ENCODE results near the gene APOL3. TPM values are rescaled to one million over a fixed set of nuclear protein-coding genes. Genes with fewer than 3 reads are reported as not detected.
"Not testable (repeated sequence)": the region's sequence is repeated elsewhere in the genome, so short reads cannot be mapped to it uniquely, and the experiment has no call there.

APOL3 gene
- total and polyA plus RNA-seq, 11 donors, result 16.9 to 103 (median 24.5) TPM

- 27 to 29% (median 27%) methylated on average over 46 to 50 of the region's 50 CpGs for WGBS, 4 donors
- no peaks in the 10 kb centered on the region for H3K36me3 ChIP-seq
- intact Hi-C loops (cut with DNase I), result loop anchor here (1.0 to 10.0 kb wide), 18 partner anchors 57 to 777 kb away; no protein-coding TSS in a partner anchor
- H3K27me3 ChIP-seq, result no peaks in the 10 kb centered on the region
- peaks cover 0 to 10% (median 2%) of the 10 kb centered on the region in 12 donors for H3K4me1 ChIP-seq
- peak; percentile 94 to 98 (median 97) for DNase-seq
- TF ChIP-seq, protein P1, sequence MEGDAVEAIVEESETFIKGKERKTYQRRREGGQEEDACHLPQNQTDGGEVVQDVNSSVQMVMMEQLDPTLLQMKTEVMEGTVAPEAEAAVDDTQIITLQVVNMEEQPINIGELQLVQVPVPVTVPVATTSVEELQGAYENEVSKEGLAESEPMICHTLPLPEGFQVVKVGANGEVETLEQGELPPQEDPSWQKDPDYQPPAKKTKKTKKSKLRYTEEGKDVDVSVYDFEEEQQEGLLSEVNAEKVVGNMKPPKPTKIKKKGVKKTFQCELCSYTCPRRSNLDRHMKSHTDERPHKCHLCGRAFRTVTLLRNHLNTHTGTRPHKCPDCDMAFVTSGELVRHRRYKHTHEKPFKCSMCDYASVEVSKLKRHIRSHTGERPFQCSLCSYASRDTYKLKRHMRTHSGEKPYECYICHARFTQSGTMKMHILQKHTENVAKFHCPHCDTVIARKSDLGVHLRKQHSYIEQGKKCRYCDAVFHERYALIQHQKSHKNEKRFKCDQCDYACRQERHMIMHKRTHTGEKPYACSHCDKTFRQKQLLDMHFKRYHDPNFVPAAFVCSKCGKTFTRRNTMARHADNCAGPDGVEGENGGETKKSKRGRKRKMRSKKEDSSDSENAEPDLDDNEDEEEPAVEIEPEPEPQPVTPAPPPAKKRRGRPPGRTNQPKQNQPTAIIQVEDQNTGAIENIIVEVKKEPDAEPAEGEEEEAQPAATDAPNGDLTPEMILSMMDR (IDR thresholded peaks at IDR 0.05), result peak; percentile 95 to 99 (median 98)
- peak in 1 of 2 donors; percentile 51 for TF ChIP-seq POLR2A (IDR thresholded peaks at IDR 0.05)
- H3K9me3 ChIP-seq, result peaks cover 0 to 5% (median 0%) of the 10 kb centered on the region in 12 donors
- peak overlapping the region; percentile 53 to 94 (median 86) for H3K27ac ChIP-seq
- H3K4me3 ChIP-seq, result peak overlapping the region in 10 of 12 donors; percentile 15 to 51 (median 37)
- ATAC-seq, result peak; percentile 96 to 99 (median 98)
Measured at GRCh38 chr22:36123673-36124630, 36.6 kb downstream of the APOL3 start.

- H3K27me3 ChIP-seq, H3K27ac ChIP-seq, ATAC-seq, H3K4me3 ChIP-seq, H3K36me3 ChIP-seq, DNase-seq, H3K9me3 ChIP-seq: not testable (repeated sequence)
- 78 to 88% (median 81%) methylated on average over 6 of the region's 6 CpGs for WGBS, 4 donors
- intact Hi-C loops (cut with DNase I), result loop anchor here (5.0 to 10.0 kb wide), 12 partner anchors 53 to 773 kb away; no protein-coding TSS in a partner anchor
- H3K4me1 ChIP-seq, result peaks cover 0 to 10% (median 4%) of the 10 kb centered on the region in 12 donors
Measured at GRCh38 chr22:36120621-36121351, 39.8 kb downstream of the APOL3 start.

GRCh38 chr22:36117053-36117554 is 43.5 kb downstream of the APOL3 start:
- H3K9me3 ChIP-seq, result no peaks in the 10 kb centered on the region
- TF ChIP-seq, protein P1 (IDR thresholded peaks at IDR 0.05), result no peak
- TF ChIP-seq POLR2A (IDR thresholded peaks at IDR 0.05), result no peak
- peak in 2 of 4 donors; percentile 29 to 39 for ATAC-seq
- H3K27ac ChIP-seq, result no peak overlapping the region
- intact Hi-C loops (cut with DNase I), result loop anchor here in 2 of 10 donors (5.0 kb wide), 2 partner anchors 175 to 190 kb away; no protein-coding TSS in a partner anchor
- DNase-seq, result no peak
- H3K27me3 ChIP-seq, result no peaks in the 10 kb centered on the region
- H3K4me1 ChIP-seq, result peaks cover 0 to 4% (median 0%) of the 10 kb centered on the region in 12 donors
- H3K36me3 ChIP-seq, result no peaks in the 10 kb centered on the region
- WGBS, 4 donors, result 49 to 64% (median 57%) methylated on average over 6 to 9 of the region's 9 CpGs
- H3K4me3 ChIP-seq, result no peak overlapping the region

GRCh38 chr22:36116127-36116526 is 44.4 kb downstream of the APOL3 start:
- WGBS, 4 donors, result 81 to 93% (median 88%) methylated on average over 2 of the region's 2 CpGs
- TF ChIP-seq POLR2A (IDR thresholded peaks at IDR 0.05), result no peak
- TF ChIP-seq, protein P1 (IDR thresholded peaks at IDR 0.05), result no peak
- Histone ChIP-seq H3K27me3 (no peaks in the 10 kb centered on the region), H3K36me3 (no peaks in the 10 kb centered on the region), H3K4me3 (no peak overlapping the region), H3K27ac (no peak overlapping the region), H3K9me3 (no peaks in the 10 kb centered on the region), H3K4me1 (peaks cover 0 to 4% (median 0%) of the 10 kb centered on the region in 12 donors)
- ATAC-seq, result no peak
- no peak for DNase-seq
- intact Hi-C loops (cut with DNase I), result loop anchor here in 2 of 10 donors (5.0 kb wide), 2 partner anchors 174 to 189 kb away; no protein-coding TSS in a partner anchor

Data from heart left ventricle (tissue), 16 donors.